Effector memory CD8-positive, alpha-beta T cell (primary cell): ENCODE data around the gene TRIP6.
"Not testable (repeated sequence)": the region's sequence is repeated elsewhere in the genome, so short reads cannot be mapped to it uniquely, and the experiment has no call there.

Experiments used
- ATAC-seq: fragments of 150-1000 bp; cut with Tn5 transposase; replicated peaks from 2 replicates; pipeline ENCODE4 v1.10.0; 2021; ENCODE audit warnings: mild to moderate bottlenecking, moderate library complexity
- DNase-seq, 3 experiments: peaks; one replicate each; pipeline ENCODE4 v3.0.0; 2021
- H3K27ac Mint-ChIP-seq, 2 donors: one replicate each; pipeline ENCODE4 v1.8.0; 2022; ENCODE audit warnings: mild to moderate bottlenecking in 2 of 2, mixed read lengths in 2 of 2, moderate library complexity in 2 of 2
- H3K27me3 Mint-ChIP-seq, 2 donors: one replicate each; pipeline ENCODE4 v1.8.0; 2022; ENCODE audit warnings: mixed read lengths in 2 of 2
- H3K36me3 Mint-ChIP-seq: one replicate; pipeline ENCODE4 v1.8.0; 2022; ENCODE audit warnings: mild to moderate bottlenecking, moderate library complexity, mixed read lengths; ENCODE audit not compliant: insufficient read depth
- H3K4me1 Mint-ChIP-seq, 2 donors: one replicate each; pipeline ENCODE4 v1.8.0; 2022; ENCODE audit warnings: low read depth in 2 of 2, mixed read lengths in 2 of 2
- H3K4me3 Mint-ChIP-seq, 2 donors: one replicate each; pipeline ENCODE4 v1.8.0; 2022; ENCODE audit warnings: mild to moderate bottlenecking in 2 of 2, mixed read lengths in 2 of 2, moderate library complexity in 2 of 2
- H3K9me3 Mint-ChIP-seq, 2 donors: one replicate each; pipeline ENCODE4 v1.8.0; 2022; ENCODE audit warnings: mixed read lengths in 2 of 2

The TRIP6 gene

GRCh38 chr7:100902638-100903037 is 35.5 kb downstream of the TRIP6 start:
- ATAC-seq = no peak
- H3K9me3 Mint-ChIP-seq = no peaks in the 10 kb centered on the region

GRCh38 chr7:100908512-100908911 is 41.3 kb downstream of the TRIP6 start:
- peaks cover 17 to 26% of the 10 kb centered on the region in 2 donors for H3K27me3 Mint-ChIP-seq
- DNase-seq (no peak), ATAC-seq (no peak)
- no peaks in the 10 kb centered on the region for H3K9me3 Mint-ChIP-seq
- no peak overlapping the region for H3K27ac Mint-ChIP-seq
- H3K4me3 Mint-ChIP-seq = no peak overlapping the region
- no peaks in the 10 kb centered on the region for H3K36me3 Mint-ChIP-seq
- no peaks in the 10 kb centered on the region for H3K4me1 Mint-ChIP-seq

More at GRCh38 chr7:100902638-100903037, 35.5 kb downstream of the TRIP6 start:
- no peaks in the 10 kb centered on the region for H3K36me3 Mint-ChIP-seq
- no peaks in the 10 kb centered on the region for H3K4me1 Mint-ChIP-seq
- no peak for DNase-seq
- H3K27ac Mint-ChIP-seq = no peak overlapping the region
- H3K4me3 Mint-ChIP-seq = no peak overlapping the region
- H3K27me3 Mint-ChIP-seq = peaks cover 22 to 41% of the 10 kb centered on the region in 2 donors

GRCh38 chr7:100910443-100910842 is 43.3 kb downstream of the TRIP6 start:
- not testable (repeated sequence) for H3K36me3 Mint-ChIP-seq, DNase-seq, ATAC-seq, H3K4me3 Mint-ChIP-seq, H3K4me1 Mint-ChIP-seq, H3K9me3 Mint-ChIP-seq, H3K27ac Mint-ChIP-seq
- H3K27me3 Mint-ChIP-seq = peaks cover 29 to 44% of the 10 kb centered on the region in 2 donors

GRCh38 chr7:100911484-100911883 is 44.3 kb downstream of the TRIP6 start:
- ATAC-seq = no peak
- DNase-seq = no peak
- Mint-ChIP-seq H3K27me3 (peaks cover 33 to 51% of the 10 kb centered on the region in 2 donors), H3K27ac (no peak overlapping the region), H3K36me3 (no peaks in the 10 kb centered on the region), H3K4me1 (peaks cover 0 to 1% of the 10 kb centered on the region in 2 donors), H3K4me3 (no peak overlapping the region), H3K9me3 (no peaks in the 10 kb centered on the region)

- ATAC-seq (no peak), DNase-seq (no peak)
- H3K27ac Mint-ChIP-seq = no peak overlapping the region
- H3K4me3 Mint-ChIP-seq = no peak overlapping the region
- peaks cover 47 to 62% of the 10 kb centered on the region in 2 donors for H3K27me3 Mint-ChIP-seq
- no peaks in the 10 kb centered on the region for H3K9me3 Mint-ChIP-seq
- no peaks in the 10 kb centered on the region for H3K36me3 Mint-ChIP-seq
- H3K4me1 Mint-ChIP-seq = peaks cover 0 to 1% of the 10 kb centered on the region in 2 donors
Measured at GRCh38 chr7:100914208-100914878, 47.2 kb downstream of the TRIP6 start.

- H3K27ac Mint-ChIP-seq = no peak overlapping the region
- peaks cover 0 to 1% of the 10 kb centered on the region in 2 donors for H3K4me1 Mint-ChIP-seq
- H3K9me3 Mint-ChIP-seq = no peaks in the 10 kb centered on the region
- H3K4me3 Mint-ChIP-seq = no peak overlapping the region
- no peaks in the 10 kb centered on the region for H3K36me3 Mint-ChIP-seq
- ATAC-seq = no peak
- DNase-seq = no peak
- H3K27me3 Mint-ChIP-seq = peaks cover 53 to 66% of the 10 kb centered on the region in 2 donors
Measured at GRCh38 chr7:100914879-100915447, 47.8 kb downstream of the TRIP6 start.

GRCh38 chr7:100919335-100919734 is 52.1 kb downstream of the TRIP6 start:
- H3K4me1 Mint-ChIP-seq, ATAC-seq, H3K36me3 Mint-ChIP-seq, H3K9me3 Mint-ChIP-seq, H3K4me3 Mint-ChIP-seq, DNase-seq, H3K27ac Mint-ChIP-seq: not testable (repeated sequence)
- peaks cover 43 to 53% of the 10 kb centered on the region in 2 donors for H3K27me3 Mint-ChIP-seq

GRCh38 chr7:100919779-100920437 is 52.7 kb downstream of the TRIP6 start:
- H3K36me3 Mint-ChIP-seq, H3K9me3 Mint-ChIP-seq, H3K4me3 Mint-ChIP-seq, ATAC-seq, H3K27ac Mint-ChIP-seq, H3K4me1 Mint-ChIP-seq, DNase-seq: not testable (repeated sequence)
- peaks cover 40 to 48% of the 10 kb centered on the region in 2 donors for H3K27me3 Mint-ChIP-seq

GRCh38 chr7:100921039-100921438 is 53.9 kb downstream of the TRIP6 start:
- no peak for ATAC-seq
- no peaks in the 10 kb centered on the region for H3K9me3 Mint-ChIP-seq

More at GRCh38 chr7:100921039-100921438, 53.9 kb downstream of the TRIP6 start:
- Mint-ChIP-seq H3K36me3 (no peaks in the 10 kb centered on the region), H3K4me1 (peaks cover 0 to 1% of the 10 kb centered on the region in 2 donors), H3K4me3 (no peak overlapping the region), H3K27ac (no peak overlapping the region), H3K27me3 (peaks cover 36 to 40% of the 10 kb centered on the region in 2 donors)
- no peak for DNase-seq
